ENCODE results near the gene TCF7L2.
A peak's percentile ranks its signal among the peaks of the same experiment; 100 is the strongest.

TCF7L2 gene

GRCh38 chr10:112962343-112962742 lies 12.3 kb downstream of the TCF7L2 start:
- no peak overlapping the region for H3K4me3 ChIP-seq (replicated peaks in 1 of 2; ENCODE audit: low read depth in 2 of 2, low read length in 2 of 2)
- no peak for DNase-seq (ENCODE audit: low read depth in 2 of 2)
- no peak for TF ChIP-seq CTCF (IDR thresholded peaks at IDR 0.05; ENCODE audit: low read depth, low read length)

- peak in 1 of 2 donors; percentile 46 for DNase-seq (ENCODE audit: low read depth in 2 of 2)
- no peak overlapping the region for H3K4me3 ChIP-seq (replicated peaks in 1 of 2; ENCODE audit: low read depth in 2 of 2, low read length in 2 of 2)
- no peak for TF ChIP-seq CTCF (IDR thresholded peaks at IDR 0.05; ENCODE audit: low read depth, low read length)
Measured at GRCh38 chr10:112963835-112964234, 13.8 kb downstream of the TCF7L2 start.

GRCh38 chr10:112964482-112964881 lies 14.4 kb downstream of the TCF7L2 start:
- H3K4me3 ChIP-seq (replicated peaks in 1 of 2; ENCODE audit: low read depth in 2 of 2, low read length in 2 of 2) = no peak overlapping the region
- no peak for TF ChIP-seq CTCF (IDR thresholded peaks at IDR 0.05; ENCODE audit: low read depth, low read length)
- DNase-seq (ENCODE audit: low read depth in 2 of 2) = no peak

GRCh38 chr10:112966194-112966855 lies 16.3 kb downstream of the TCF7L2 start:
- no peak for DNase-seq (ENCODE audit: low read depth in 2 of 2)
- H3K4me3 ChIP-seq (replicated peaks in 1 of 2; ENCODE audit: low read depth in 2 of 2, low read length in 2 of 2) = no peak overlapping the region
- no peak for TF ChIP-seq CTCF (IDR thresholded peaks at IDR 0.05; ENCODE audit: low read depth, low read length)

- H3K4me3 ChIP-seq (replicated peaks in 1 of 2; ENCODE audit: low read depth in 2 of 2, low read length in 2 of 2) = no peak overlapping the region
- DNase-seq (ENCODE audit: low read depth in 2 of 2) = peak in 1 of 2 donors; percentile 61
- no peak for TF ChIP-seq CTCF (IDR thresholded peaks at IDR 0.05; ENCODE audit: low read depth, low read length)
Measured at GRCh38 chr10:112967200-112967599, 17.2 kb downstream of the TCF7L2 start.

GRCh38 chr10:112969131-112969530 lies 19.1 kb downstream of the TCF7L2 start:
- H3K4me3 ChIP-seq (replicated peaks in 1 of 2; ENCODE audit: low read depth in 2 of 2, low read length in 2 of 2) = no peak overlapping the region
- DNase-seq (ENCODE audit: low read depth in 2 of 2) = no peak
- no peak for TF ChIP-seq CTCF (IDR thresholded peaks at IDR 0.05; ENCODE audit: low read depth, low read length)

- H3K4me3 ChIP-seq (replicated peaks in 1 of 2; ENCODE audit: low read depth in 2 of 2, low read length in 2 of 2) = no peak overlapping the region
- no peak for DNase-seq (ENCODE audit: low read depth in 2 of 2)
- TF ChIP-seq CTCF (IDR thresholded peaks at IDR 0.05; ENCODE audit: low read depth, low read length) = no peak
Measured at GRCh38 chr10:112969542-112969941, 19.5 kb downstream of the TCF7L2 start.
